GM13977 (cell line): ENCODE results near the gene NAXD.

Experiments used
- DNase-seq: peaks from one replicate; pipeline ENCODE4 v3.0.0; 2012; ENCODE audit warnings: low spot score
- in situ Hi-C: fragments of 300-500 bp; cut with MboI; formaldehyde crosslinking; loops from one replicate; pipeline ENCODE4 v1.12.0; 2022; ENCODE audit warnings: low sequenced_read_pairs, low pct_unique_long_range_greater_than_20kb, mixed read lengths, inconsistent platforms; ENCODE audit not compliant: unreplicated experiment
- TF ChIP-seq, protein P1 (sequence below): IDR thresholded peaks from 2 replicates; pipeline ENCODE4 v1.5.1; 2012; ENCODE audit warnings: mild to moderate bottlenecking, control low read depth; ENCODE audit not compliant: insufficient read depth; ENCODE audit errors: extremely low read depth, missing control alignments

The NAXD gene

DNA sequence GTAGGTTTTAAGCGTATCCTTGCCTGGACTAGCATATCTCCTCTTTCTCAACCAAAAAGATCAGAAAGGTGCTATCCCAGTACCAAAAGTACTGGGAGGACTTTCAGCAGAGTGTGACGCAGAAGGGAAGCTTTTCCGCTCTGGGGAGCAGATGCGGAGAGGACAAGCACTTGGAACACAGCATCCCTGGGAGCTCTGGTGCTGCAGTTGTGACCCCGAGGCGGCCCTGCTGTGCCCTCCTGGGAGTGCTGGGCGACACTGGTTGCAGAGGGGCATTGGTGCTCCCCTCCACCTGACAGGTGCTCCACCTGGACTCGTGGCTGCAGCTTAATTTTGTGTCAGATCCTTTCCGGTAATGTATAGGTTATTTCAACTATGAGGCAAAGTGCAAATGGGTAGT, 3.4 kb downstream of the NAXD start:
- DNase-seq = no peak
- TF ChIP-seq, protein P1, sequence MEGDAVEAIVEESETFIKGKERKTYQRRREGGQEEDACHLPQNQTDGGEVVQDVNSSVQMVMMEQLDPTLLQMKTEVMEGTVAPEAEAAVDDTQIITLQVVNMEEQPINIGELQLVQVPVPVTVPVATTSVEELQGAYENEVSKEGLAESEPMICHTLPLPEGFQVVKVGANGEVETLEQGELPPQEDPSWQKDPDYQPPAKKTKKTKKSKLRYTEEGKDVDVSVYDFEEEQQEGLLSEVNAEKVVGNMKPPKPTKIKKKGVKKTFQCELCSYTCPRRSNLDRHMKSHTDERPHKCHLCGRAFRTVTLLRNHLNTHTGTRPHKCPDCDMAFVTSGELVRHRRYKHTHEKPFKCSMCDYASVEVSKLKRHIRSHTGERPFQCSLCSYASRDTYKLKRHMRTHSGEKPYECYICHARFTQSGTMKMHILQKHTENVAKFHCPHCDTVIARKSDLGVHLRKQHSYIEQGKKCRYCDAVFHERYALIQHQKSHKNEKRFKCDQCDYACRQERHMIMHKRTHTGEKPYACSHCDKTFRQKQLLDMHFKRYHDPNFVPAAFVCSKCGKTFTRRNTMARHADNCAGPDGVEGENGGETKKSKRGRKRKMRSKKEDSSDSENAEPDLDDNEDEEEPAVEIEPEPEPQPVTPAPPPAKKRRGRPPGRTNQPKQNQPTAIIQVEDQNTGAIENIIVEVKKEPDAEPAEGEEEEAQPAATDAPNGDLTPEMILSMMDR = no peak
- in situ Hi-C loops = loop anchor here (25.0 kb wide), 1 partner anchor 194 kb away; no protein-coding TSS in a partner anchor

- no peak for DNase-seq
- in situ Hi-C loops = loop anchor here (25.0 kb wide), 1 partner anchor 192 kb away; no protein-coding TSS in a partner anchor
- TF ChIP-seq, protein P1 = no peak
Measured at GRCh38 chr13:110620596-110620995, 5.3 kb downstream of the NAXD start.

GRCh38 chr13:110624766-110625756, 9.7 kb downstream of the NAXD start:
- no peak for DNase-seq
- TF ChIP-seq, protein P1 = no peak
- in situ Hi-C loops = loop anchor here (25.0 kb wide), 1 partner anchor 187 kb away; no protein-coding TSS in a partner anchor

DNA sequence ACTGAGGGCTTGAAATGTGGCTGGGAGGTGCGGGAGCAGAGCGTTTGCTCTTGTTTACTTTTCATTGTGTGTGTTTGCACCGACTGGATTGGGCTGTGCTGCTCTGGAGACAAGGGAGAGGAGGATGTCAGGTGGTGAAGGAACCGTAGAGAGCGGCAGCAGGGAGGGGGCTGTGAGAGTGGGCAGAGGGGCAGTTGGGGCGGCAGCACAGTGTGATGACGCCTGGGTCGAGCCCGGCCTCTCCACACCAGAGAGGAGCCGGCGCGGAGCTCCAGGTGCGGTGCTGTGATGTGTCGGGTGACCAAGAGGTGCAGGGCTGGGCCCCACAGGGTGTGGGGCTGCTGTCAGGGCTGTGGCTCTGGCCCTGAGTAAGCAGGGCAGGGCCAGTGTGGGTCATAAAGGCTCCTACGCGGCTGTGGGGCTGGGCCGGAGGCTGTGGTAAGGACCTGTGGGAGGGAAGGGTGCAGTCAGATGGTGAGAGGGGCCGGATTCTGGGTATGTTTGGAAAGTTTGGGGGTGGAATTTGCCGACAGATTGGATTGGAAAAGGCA, 10.5 kb downstream of the NAXD start:
- TF ChIP-seq, protein P1 = no peak
- no peak for DNase-seq
- in situ Hi-C loops = no loop called here

DNA sequence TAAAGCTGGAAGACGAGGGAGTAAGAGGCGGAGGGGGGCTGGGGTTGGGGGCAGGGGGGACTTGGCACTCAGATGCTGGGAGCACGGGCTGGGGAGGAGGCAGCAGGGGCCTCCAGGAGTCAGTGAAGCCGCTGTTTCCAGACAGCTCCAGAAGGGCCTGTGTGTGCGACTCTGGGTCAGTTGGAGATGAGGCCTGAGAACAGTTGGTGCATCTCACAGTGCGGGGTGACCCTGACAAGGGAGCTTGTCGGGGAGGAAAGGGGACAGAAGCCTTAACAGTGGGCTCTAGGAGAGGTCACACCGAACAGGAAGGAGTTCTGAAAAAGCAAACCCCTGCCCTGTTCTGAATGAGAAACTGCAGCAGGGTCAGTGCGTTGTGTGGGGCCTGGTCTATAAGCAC, 11.2 kb downstream of the NAXD start:
- DNase-seq = no peak
- TF ChIP-seq, protein P1 = no peak
- in situ Hi-C loops = no loop called here

- TF ChIP-seq, protein P1 = no peak
- in situ Hi-C loops = no loop called here
- DNase-seq = no peak
Measured at GRCh38 chr13:110627351-110627750, 12.0 kb downstream of the NAXD start.
